AG04450 (cell line): ENCODE data around the gene WDFY3. TPM values are rescaled to one million over a fixed set of nuclear protein-coding genes. Genes with fewer than 3 reads are reported as not detected.

Source experiments
- CTCF ChIA-PET: fragments of 300-600, 350-600 bp; formaldehyde crosslinking; extraction: SDS; loops from one replicate; lab custom pipeline; 2022; ENCODE audit warnings: antibody characterized with exemption, inconsistent platforms; lab: Charles Lee
- POLR2A ChIA-PET: fragments of 350-600 bp; formaldehyde crosslinking; extraction: SDS; loops from one replicate; lab custom pipeline; 2021; ENCODE audit warnings: antibody characterized with exemption, inconsistent platforms; lab: Yijun Ruan, JAX
- DNase-seq: peaks from one replicate; pipeline ENCODE4 v3.0.0-alpha.2; 2011; ENCODE audit warnings: low read depth, low spot score
- H3K27ac ChIP-seq: one replicate; pipeline ENCODE4 v1.5.1; 2012; ENCODE audit warnings: low read depth, low read length, control low read depth
- H3K27me3 ChIP-seq: one replicate; pipeline ENCODE4 v1.6.0; 2012; ENCODE audit warnings: low read length; ENCODE audit not compliant: control insufficient read depth, insufficient read depth
- H3K4me3 ChIP-seq: 2 replicates; pipeline ENCODE4 v1.5.1; 2011; ENCODE audit warnings: mild to moderate bottlenecking, low read depth, low read length, control low read depth
- H3K9me3 ChIP-seq: 2 replicates; pipeline ENCODE4 v1.5.1; 2012; ENCODE audit warnings: low read length; ENCODE audit not compliant: control insufficient read depth, insufficient read depth
- CTCF ChIP-seq: IDR thresholded peaks from 2 replicates; pipeline ENCODE4 v1.5.1; 2011; ENCODE audit warnings: low read depth, low read length, control low read depth, inconsistent platforms
- polyA plus RNA-seq: library from polyadenylated mRNA; depleted of rRNA; stranded (reverse); fragments of >200 nt; gene quantifications from 2 replicates; pipeline ENCODE4 v1.2.3, GENCODE V29; 2011

The WDFY3 gene
- polyA plus RNA-seq, 1 experiment: 31.5 TPM

DNA sequence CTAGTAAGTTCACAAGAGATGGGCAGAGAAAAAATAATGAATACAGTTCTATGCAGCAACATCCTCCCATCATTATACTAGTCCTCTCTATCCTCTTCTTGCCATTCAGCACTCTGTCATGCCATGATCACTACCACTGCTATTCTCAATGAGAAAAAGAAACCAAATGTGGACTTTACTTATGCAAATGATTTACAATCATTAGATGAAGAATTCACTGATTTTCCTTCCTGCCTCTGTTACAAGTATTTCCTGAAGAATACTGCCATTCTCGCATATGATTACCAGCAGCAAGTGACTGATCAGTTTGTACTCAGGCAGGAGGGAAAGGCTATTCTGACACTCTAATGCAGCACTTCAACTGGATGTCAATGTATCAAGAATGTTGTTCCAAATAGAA, 50.3 kb downstream of the WDFY3 start:
- no peak for TF ChIP-seq CTCF
- H3K27me3 ChIP-seq: no peaks in the 10 kb centered on the region
- no peak overlapping the region for H3K4me3 ChIP-seq
- ChIA-PET CTCF (no interaction called here), POLR2A (no interaction called here)
- H3K27ac ChIP-seq: no peak overlapping the region
- H3K9me3 ChIP-seq: no peaks in the 10 kb centered on the region
- DNase-seq: no peak

- no peaks in the 10 kb centered on the region for H3K9me3 ChIP-seq
- no peak overlapping the region for H3K27ac ChIP-seq
- DNase-seq: no peak
- no peaks in the 10 kb centered on the region for H3K27me3 ChIP-seq
- ChIA-PET POLR2A (no interaction called here), CTCF (no interaction called here)
- no peak for TF ChIP-seq CTCF
- H3K4me3 ChIP-seq: no peak overlapping the region
These were observed 51.1 kb downstream of the WDFY3 start for GRCh38 chr4:84915396-84915780.

GRCh38 chr4:84914686-84915395, 51.6 kb downstream of the WDFY3 start:
- Histone ChIP-seq H3K27ac (no peak overlapping the region), H3K4me3 (no peak overlapping the region), H3K9me3 (no peaks in the 10 kb centered on the region), H3K27me3 (no peaks in the 10 kb centered on the region)
- ChIA-PET POLR2A (no interaction called here), CTCF (no interaction called here)
- TF ChIP-seq CTCF: no peak
- DNase-seq: no peak

- ChIA-PET CTCF (no interaction called here), POLR2A (no interaction called here)
- TF ChIP-seq CTCF: no peak
- no peaks in the 10 kb centered on the region for H3K9me3 ChIP-seq
- no peak for DNase-seq
- H3K27me3 ChIP-seq: no peaks in the 10 kb centered on the region
- no peak overlapping the region for H3K4me3 ChIP-seq
- H3K27ac ChIP-seq: no peak overlapping the region
These were observed 53.3 kb downstream of the WDFY3 start for GRCh38 chr4:84913176-84913575.

- no peak for TF ChIP-seq CTCF
- POLR2A ChIA-PET: no interaction called here
- Histone ChIP-seq H3K9me3 (no peaks in the 10 kb centered on the region), H3K27ac (no peak overlapping the region), H3K27me3 (no peaks in the 10 kb centered on the region), H3K4me3 (no peak overlapping the region)
- CTCF ChIA-PET: no interaction called here
- DNase-seq: no peak
These were observed 53.7 kb downstream of the WDFY3 start for GRCh38 chr4:84912741-84913140.
